ENCODE data around the gene FBXW8. TPM values are rescaled to one million over a fixed set of nuclear protein-coding genes. Genes with fewer than 3 reads are reported as not detected.

The FBXW8 gene
- total RNA-seq, 2 donors from 2014 or later = 26.1 to 34.7 TPM

DNA sequence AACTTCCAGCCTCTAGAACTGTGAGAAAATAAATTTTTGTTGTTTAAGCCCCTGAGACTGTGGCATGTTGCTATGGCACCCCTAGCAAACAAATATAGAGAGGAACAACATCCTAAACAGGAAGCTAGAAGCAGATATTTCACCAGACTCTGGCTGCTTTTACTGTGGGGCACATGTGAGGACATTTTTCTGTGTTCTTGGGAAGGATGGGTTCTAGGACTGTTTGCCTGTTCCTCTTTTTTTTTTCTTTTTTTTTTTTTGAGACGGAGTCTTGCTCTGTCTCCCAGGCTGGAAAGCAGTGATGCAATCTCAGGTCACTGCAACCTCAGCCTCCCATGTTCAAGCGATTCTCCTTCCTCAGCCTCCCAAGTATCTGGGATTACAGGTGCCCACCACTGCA lies 25.3 kb upstream of the FBXW8 start:
- H3K4me1 ChIP-seq (ENCODE audit: control insufficient read depth, insufficient read depth, low read length) = peaks cover 4% of the 10 kb centered on the region
- H3K4me3 ChIP-seq (ENCODE audit: low read length) = no peak overlapping the region
- H3K9me3 ChIP-seq (ENCODE audit: control insufficient read depth, low read length) = peaks cover 3% of the 10 kb centered on the region
- TF ChIP-seq, protein P1, sequence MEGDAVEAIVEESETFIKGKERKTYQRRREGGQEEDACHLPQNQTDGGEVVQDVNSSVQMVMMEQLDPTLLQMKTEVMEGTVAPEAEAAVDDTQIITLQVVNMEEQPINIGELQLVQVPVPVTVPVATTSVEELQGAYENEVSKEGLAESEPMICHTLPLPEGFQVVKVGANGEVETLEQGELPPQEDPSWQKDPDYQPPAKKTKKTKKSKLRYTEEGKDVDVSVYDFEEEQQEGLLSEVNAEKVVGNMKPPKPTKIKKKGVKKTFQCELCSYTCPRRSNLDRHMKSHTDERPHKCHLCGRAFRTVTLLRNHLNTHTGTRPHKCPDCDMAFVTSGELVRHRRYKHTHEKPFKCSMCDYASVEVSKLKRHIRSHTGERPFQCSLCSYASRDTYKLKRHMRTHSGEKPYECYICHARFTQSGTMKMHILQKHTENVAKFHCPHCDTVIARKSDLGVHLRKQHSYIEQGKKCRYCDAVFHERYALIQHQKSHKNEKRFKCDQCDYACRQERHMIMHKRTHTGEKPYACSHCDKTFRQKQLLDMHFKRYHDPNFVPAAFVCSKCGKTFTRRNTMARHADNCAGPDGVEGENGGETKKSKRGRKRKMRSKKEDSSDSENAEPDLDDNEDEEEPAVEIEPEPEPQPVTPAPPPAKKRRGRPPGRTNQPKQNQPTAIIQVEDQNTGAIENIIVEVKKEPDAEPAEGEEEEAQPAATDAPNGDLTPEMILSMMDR (conservative IDR thresholded peaks at IDR 0.05) = no peak
- H3K4me1 Mint-ChIP-seq = peaks cover 8% of the 10 kb centered on the region
- peaks cover 6% of the 10 kb centered on the region for H3K9me3 Mint-ChIP-seq
- H3K27me3 ChIP-seq (ENCODE audit: control insufficient read depth, insufficient read depth, low read length, poor library complexity, severe bottlenecking) = peaks cover 41% of the 10 kb centered on the region
- no peaks in the 10 kb centered on the region for H3K36me3 ChIP-seq (ENCODE audit: control insufficient read depth, insufficient read depth, low read length)
- H3K27ac Mint-ChIP-seq = no peak overlapping the region
- no peak overlapping the region for H3K9ac ChIP-seq (ENCODE audit: extremely low read depth, low read length, poor library complexity, severe bottlenecking)
- no peak overlapping the region for H3K27ac ChIP-seq (ENCODE audit: low read depth, low read length)
- H3K36me3 Mint-ChIP-seq (ENCODE audit: low read depth) = no peaks in the 10 kb centered on the region
- WGBS, 2 experiments (ENCODE audit: insufficient coverage in 1 of 2, insufficient read length in 1 of 2) = 93 to 100% methylated on average over 1 to 2 of the region's 2 CpGs
- peaks cover 55% of the 10 kb centered on the region for H3K27me3 Mint-ChIP-seq (ENCODE audit: insufficient read depth)
- no peak for DNase-seq
- H3K4me3 Mint-ChIP-seq = no peak overlapping the region

DNA sequence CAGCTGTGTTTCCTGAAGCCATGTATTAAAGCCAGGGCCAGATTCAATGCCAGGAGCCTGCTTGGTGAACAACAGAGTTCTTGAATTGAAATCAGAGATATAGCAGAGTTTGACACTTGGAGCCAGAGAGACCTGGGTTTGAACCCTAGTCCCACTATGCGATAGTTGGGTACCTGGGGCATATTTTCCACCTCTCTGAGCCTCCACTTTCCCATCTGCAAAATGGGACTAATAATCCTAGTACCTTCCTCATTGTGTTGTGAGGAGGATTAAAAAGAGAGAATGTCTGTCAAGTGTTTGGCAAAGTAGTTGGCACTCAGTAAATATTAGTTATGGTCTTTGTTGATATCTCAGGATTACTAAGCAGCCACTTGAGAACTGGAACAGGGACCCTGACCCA lies 23.5 kb upstream of the FBXW8 start:
- Mint-ChIP-seq H3K27me3 (ENCODE audit: insufficient read depth) (peaks cover 43% of the 10 kb centered on the region), H3K4me1 (peaks cover 3% of the 10 kb centered on the region), H3K4me3 (no peak overlapping the region), H3K36me3 (ENCODE audit: low read depth) (no peaks in the 10 kb centered on the region), H3K9me3 (peaks cover 13% of the 10 kb centered on the region), H3K27ac (no peak overlapping the region)
- no peak for DNase-seq
- Histone ChIP-seq H3K9ac (ENCODE audit: extremely low read depth, low read length, poor library complexity, severe bottlenecking) (no peak overlapping the region), H3K27me3 (ENCODE audit: control insufficient read depth, insufficient read depth, low read length, poor library complexity, severe bottlenecking) (peaks cover 28% of the 10 kb centered on the region), H3K36me3 (ENCODE audit: control insufficient read depth, insufficient read depth, low read length) (no peaks in the 10 kb centered on the region), H3K4me1 (ENCODE audit: control insufficient read depth, insufficient read depth, low read length) (no peaks in the 10 kb centered on the region), H3K27ac (ENCODE audit: low read depth, low read length) (no peak overlapping the region), H3K4me3 (ENCODE audit: low read length) (no peak overlapping the region), H3K9me3 (ENCODE audit: control insufficient read depth, low read length) (peaks cover 7% of the 10 kb centered on the region)
- 94% methylated on average over 1 of the region's 1 CpG; no CpG with 5 or more reads in 1 of the 2 experiments for WGBS, 2 experiments (ENCODE audit: insufficient coverage in 1 of 2, insufficient read length in 1 of 2)
- TF ChIP-seq, protein P1 (conservative IDR thresholded peaks at IDR 0.05) = no peak

DNA sequence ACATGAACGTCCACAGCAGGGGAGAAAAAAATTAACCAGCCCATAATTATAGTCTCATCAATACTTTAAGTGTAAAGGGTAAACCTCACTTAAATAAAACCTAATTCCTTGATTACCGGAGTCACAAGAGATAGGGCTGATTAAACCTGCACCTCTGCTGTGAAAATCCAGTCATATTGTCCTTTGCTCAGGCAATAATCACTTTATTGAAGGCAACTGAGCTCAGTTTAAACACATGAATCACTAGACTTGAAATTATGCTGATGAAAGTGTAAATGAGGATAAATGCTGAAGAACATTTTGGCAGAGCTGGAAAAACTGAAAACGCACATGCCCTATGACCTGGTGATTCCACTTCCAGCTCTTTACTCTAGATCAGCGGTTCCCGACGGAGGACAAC lies 22.9 kb upstream of the FBXW8 start:
- Histone ChIP-seq H3K27ac (ENCODE audit: low read depth, low read length) (no peak overlapping the region), H3K27me3 (ENCODE audit: control insufficient read depth, insufficient read depth, low read length, poor library complexity, severe bottlenecking) (peaks cover 21% of the 10 kb centered on the region), H3K36me3 (ENCODE audit: control insufficient read depth, insufficient read depth, low read length) (no peaks in the 10 kb centered on the region), H3K4me1 (ENCODE audit: control insufficient read depth, insufficient read depth, low read length) (no peaks in the 10 kb centered on the region), H3K9me3 (ENCODE audit: control insufficient read depth, low read length) (peaks cover 7% of the 10 kb centered on the region), H3K4me3 (ENCODE audit: low read length) (no peak overlapping the region), H3K9ac (ENCODE audit: extremely low read depth, low read length, poor library complexity, severe bottlenecking) (no peak overlapping the region)
- Mint-ChIP-seq H3K27me3 (ENCODE audit: insufficient read depth) (peaks cover 37% of the 10 kb centered on the region), H3K9me3 (peaks cover 13% of the 10 kb centered on the region), H3K27ac (no peak overlapping the region), H3K4me3 (no peak overlapping the region), H3K4me1 (no peaks in the 10 kb centered on the region), H3K36me3 (ENCODE audit: low read depth) (no peaks in the 10 kb centered on the region)
- TF ChIP-seq, protein P1 (conservative IDR thresholded peaks at IDR 0.05) = no peak
- 88 to 91% methylated on average over 1 to 6 of the region's 6 CpGs for WGBS, 2 experiments (ENCODE audit: insufficient coverage in 1 of 2, insufficient read length in 1 of 2)
- DNase-seq = no peak

All from endodermal cell (in vitro differentiated cells).